GM21447 (cell line): ENCODE data around the gene BPTF.
"Not testable (repeated sequence)": the region's sequence is repeated elsewhere in the genome, so short reads cannot be mapped to it uniquely, and the experiment has no call there.

Source experiments
- ATAC-seq: cut with Tn5 transposase; IDR thresholded peaks from one replicate; pipeline ENCODE4 v1.9.1; 2021; ENCODE audit not compliant: unreplicated experiment

BPTF gene

GRCh38 chr17:67833134-67833533, 7.8 kb downstream of the BPTF start:
- ATAC-seq = no peak

GRCh38 chr17:67833946-67834631, 8.8 kb downstream of the BPTF start:
- no peak for ATAC-seq

- ATAC-seq = no peak
Observed at GRCh38 chr17:67834634-67835033, 9.3 kb downstream of the BPTF start.

- no peak for ATAC-seq
Observed at GRCh38 chr17:67836205-67836987, 11.1 kb downstream of the BPTF start.

GRCh38 chr17:67837965-67838364, 12.7 kb downstream of the BPTF start:
- ATAC-seq = no peak

- no peak for ATAC-seq
Observed at GRCh38 chr17:67838538-67838937, 13.2 kb downstream of the BPTF start.

- ATAC-seq = no peak
Observed at GRCh38 chr17:67841992-67842391, 16.7 kb downstream of the BPTF start.

GRCh38 chr17:67842648-67843047, 17.3 kb downstream of the BPTF start:
- no peak for ATAC-seq

- ATAC-seq = no peak
Observed at GRCh38 chr17:67845374-67845773, 20.1 kb downstream of the BPTF start.

GRCh38 chr17:67848189-67848588, 22.9 kb downstream of the BPTF start:
- not testable (repeated sequence) for ATAC-seq

GRCh38 chr17:67848846-67849245, 23.5 kb downstream of the BPTF start:
- not testable (repeated sequence) for ATAC-seq

GRCh38 chr17:67850991-67851631, 25.8 kb downstream of the BPTF start:
- no peak for ATAC-seq

GRCh38 chr17:67853703-67854102, 28.4 kb downstream of the BPTF start:
- ATAC-seq = no peak

- ATAC-seq = no peak
Observed at GRCh38 chr17:67854378-67854777, 29.1 kb downstream of the BPTF start.

- no peak for ATAC-seq
Observed at GRCh38 chr17:67855504-67856324, 30.4 kb downstream of the BPTF start.

GRCh38 chr17:67856402-67856801, 31.1 kb downstream of the BPTF start:
- not testable (repeated sequence) for ATAC-seq

- ATAC-seq = no peak
Observed at GRCh38 chr17:67862614-67863217, 37.4 kb downstream of the BPTF start.

- no peak for ATAC-seq
Observed at GRCh38 chr17:67863624-67864247, 38.4 kb downstream of the BPTF start.

- no peak for ATAC-seq
Observed at GRCh38 chr17:67865438-67865837, 40.1 kb downstream of the BPTF start.

- no peak for ATAC-seq
Observed at GRCh38 chr17:67867591-67867990, 42.3 kb downstream of the BPTF start.
